Measurements from ENCODE around the gene STAT2.
"Not testable (repeated sequence)": the region's sequence is repeated elsewhere in the genome, so short reads cannot be mapped to it uniquely, and the experiment has no call there.

The STAT2 gene

DNA sequence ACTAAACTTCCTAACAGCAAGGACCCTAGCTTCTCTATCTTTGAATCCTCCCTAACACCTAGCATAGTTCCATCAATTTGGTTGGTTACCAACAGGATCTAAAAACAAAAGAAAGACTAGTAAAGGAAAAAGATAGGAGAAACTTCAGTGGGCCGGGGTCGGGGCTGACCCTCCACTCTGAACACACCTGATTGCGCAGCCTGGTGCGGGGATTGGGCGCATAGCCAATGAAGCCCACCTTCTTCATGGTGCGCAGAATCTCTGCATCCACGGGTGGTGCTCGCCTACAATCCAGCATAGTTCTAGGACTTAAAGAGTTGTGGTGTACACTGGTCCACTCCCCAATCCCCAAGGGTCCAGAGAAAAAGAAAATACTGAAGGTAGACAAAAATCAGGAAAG lies 33.8 kb downstream of the STAT2 start:
- no peak for DNase-seq (ENCODE audit: low spot score)

DNA sequence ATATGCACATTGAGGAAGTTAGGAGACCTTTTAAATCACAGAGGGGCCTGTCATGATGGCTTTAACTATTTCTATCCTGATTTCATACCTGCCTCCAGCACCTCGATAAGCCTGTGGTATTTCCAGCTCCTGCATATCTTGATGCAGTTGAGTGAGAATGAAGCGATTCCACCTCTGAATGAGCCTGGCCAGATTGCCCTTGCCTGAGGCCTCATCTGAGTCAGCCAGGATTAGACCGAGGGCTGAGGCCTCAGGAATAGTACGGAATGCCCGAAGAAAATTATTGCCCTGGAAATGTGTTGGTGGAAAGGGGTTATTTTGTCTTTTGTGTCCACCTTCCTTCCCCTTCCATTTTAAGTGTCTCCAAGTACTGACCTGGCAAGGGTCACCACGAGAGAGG lies 35.7 kb downstream of the STAT2 start:
- DNase-seq (ENCODE audit: low spot score): no peak

DNA sequence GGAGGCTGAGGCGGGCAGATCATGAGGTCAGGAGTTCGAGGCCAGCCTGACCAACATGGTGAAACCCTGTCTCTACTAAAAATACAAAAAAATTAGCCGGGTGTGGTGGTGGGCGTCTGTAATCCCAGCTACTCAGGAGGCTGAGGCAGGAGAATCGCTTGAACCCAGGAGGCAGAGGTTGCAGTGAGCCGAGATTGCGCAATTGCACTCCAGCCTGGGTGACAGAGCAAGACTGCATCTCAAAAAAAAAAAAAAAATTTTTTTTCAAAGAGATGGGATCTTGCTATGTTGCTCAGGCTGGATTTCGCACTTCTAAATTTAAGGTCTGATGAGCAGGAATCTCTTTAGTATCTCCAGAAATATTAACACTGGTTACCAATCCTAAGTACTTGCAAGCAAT lies 38.3 kb downstream of the STAT2 start:
- not testable (repeated sequence) for DNase-seq (ENCODE audit: low spot score)

DNA sequence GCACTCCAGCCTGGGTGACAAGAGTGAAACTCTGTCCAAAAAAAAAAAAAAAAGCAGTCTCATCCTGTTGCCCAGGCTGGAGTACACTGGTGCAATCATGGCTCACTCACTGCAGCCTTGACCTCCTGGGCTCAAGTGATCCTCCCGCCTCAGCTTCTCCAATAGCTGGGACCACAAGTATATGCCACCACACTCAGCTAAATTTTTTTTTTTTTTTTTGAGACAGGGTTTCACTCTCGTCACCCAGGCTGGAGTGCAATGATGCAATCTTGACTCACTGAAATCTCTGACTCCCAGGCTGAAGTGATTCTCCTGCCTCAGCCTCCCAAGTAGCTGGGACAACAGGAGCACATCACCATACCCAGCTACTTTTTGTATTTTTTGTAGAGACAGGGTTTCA lies 38.9 kb downstream of the STAT2 start:
- DNase-seq (ENCODE audit: low spot score): no peak

DNA sequence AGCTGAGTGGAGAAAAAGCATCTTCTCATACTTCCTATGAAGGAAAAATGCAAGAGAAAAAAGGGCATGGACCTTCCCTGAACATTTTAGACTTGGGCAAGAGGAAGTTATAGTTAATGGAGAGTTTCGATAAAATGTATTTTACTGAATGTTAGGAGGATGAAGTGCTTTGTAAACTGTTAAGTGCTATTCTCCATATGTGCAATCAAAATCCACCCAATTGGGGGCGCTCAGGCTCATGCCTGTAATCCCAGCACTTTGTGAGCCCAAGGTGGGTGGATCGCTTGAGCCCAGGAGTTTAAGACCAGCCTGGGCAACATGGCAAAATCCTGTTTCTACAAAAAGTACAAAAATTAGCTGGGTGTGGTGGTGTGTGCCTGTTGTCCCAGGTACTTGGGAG lies 42.2 kb downstream of the STAT2 start:
- no peak for DNase-seq (ENCODE audit: low spot score)

DNA sequence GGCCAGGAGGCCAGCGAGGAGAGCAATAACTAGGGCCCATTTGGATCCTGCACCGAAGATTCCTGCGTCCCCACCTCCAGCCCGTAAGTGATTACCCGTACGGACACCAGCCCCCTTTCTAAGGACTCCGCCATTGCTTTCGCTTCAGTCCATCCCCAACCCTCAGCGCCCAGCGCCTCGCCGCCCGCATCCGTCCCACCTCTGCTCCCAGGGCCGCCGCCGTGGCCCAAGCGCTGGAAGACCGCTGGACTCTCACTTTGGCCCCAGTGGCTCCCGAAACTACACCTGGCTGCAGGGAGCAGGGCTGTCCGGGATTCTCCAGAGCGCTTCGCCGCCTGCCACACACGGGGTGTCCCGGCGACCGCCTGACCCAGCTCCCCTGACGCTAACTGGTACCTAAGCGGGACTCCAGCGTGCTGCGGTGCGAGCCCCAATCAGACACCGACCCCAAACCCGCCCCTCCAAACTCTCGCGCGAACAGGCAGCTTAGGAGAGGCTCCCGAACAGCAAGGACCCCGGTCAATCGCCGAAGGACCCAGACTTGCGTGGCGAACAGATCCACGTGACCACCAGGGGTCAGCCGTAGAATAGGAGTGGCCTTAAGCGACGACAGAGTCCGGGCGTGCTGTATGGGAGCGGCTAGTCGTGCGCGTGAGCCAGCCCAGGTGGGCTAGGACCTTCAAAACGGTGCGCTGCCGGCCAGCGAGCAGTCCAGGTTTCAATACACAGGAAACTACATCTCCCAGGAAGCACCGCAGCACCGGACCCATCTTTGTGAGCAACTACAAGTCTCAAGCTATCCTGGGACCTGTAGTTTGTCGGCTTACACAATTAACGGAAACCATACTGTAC lies 44.1 kb downstream of the STAT2 start, which contains the start of gene CNPY2:
CNPY2 (minus strand) TSS at position 367 of the 852 bp plus-strand sequence. CDS start 771 bp downstream, outside the sequence.
- peak; percentile 94 for DNase-seq (ENCODE audit: low spot score)

DNA sequence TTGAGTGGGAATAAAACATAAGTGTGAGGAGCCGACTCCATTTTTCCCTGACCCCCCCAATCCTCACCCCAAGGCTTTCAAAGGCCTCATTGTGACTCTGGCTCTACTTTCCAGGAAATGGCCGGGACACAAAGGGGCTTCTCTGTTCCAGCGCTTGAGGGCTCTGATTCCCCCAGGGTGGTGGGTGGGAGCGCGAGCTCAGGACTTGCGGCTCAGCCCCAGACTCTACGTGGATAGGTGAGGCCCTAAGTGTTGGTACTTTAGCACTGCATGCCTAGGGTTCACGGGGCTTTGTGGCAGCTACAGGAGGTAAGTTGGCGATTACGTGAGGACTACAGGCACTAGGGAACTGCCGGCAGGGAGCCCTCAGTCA lies 44.7 kb downstream of the STAT2 start:
- no peak for DNase-seq (ENCODE audit: low spot score)

DNA sequence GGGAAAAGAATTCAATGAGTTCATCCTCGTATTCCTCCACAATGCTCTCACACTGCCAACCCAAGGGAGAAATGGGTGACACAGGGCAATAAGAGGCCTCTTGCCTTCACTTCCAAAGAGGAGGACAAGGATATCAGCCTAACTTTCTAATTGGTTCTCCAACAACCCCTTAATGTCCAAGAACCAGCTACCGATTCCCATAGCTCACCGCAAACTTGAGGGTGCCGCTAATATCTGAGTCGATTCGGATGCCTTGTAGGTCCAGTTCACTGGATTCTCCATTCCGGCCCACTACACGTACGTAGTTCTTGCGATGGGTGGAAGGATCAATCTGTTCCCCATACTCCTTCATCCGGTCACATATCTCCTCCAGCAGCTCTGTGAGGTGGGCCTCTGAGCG lies 48.9 kb downstream of the STAT2 start:
- no peak for DNase-seq (ENCODE audit: low spot score)

DNA sequence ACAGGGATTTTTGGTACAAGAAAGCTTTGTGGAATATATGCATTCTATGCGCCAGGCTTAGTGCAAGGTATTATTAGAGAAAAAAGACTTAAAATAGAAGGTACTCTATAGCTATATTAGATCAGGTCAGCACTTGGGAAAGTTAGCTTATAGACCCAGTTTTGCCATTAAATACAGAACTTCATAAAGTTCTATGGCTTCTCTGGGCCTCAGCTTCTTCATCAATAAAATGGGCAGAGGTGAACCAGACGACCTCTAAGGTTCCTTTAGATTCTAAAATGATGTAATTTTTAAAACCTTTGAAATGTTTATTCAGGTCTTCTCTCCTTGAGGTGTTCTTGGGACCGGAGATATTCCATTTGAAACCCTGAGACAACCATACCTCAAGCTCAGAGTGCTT lies 51.2 kb downstream of the STAT2 start:
- no peak for DNase-seq (ENCODE audit: low spot score)

DNA sequence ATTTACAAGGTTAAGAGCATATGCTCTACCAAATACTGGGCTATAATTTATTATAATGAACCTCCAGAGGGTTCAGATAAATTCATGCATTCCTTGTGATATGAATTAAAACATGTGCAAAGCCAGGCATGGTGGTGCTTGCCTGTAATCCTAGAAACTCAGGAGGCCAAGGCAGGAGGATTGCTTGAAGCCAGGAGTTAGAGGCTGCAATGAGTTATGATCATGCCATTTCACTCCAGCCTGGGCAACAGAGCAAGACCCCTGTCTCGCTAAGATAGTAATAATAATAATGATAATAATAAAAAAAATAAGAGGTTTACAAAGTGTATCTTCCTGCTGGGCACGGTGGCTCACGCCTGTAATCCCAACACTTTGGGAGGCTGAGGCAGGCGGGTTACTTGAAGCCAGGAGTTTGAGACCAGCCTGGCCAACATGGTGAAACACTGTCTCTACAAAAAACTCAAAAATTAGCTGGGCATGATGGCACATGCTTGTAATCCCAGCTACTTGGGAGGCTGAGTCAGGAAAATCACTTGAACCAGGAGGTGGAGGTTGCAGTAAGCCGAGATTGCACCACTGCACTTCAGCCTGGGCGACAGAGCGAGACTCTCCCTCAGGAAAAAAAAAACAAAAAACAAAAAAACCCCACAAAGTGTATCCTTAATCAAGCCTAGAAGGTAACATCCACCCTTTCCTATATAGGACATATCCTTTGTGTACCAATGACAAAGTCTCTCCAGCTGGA lies 52.5 kb downstream of the STAT2 start:
- no peak for DNase-seq (ENCODE audit: low spot score)

DNA sequence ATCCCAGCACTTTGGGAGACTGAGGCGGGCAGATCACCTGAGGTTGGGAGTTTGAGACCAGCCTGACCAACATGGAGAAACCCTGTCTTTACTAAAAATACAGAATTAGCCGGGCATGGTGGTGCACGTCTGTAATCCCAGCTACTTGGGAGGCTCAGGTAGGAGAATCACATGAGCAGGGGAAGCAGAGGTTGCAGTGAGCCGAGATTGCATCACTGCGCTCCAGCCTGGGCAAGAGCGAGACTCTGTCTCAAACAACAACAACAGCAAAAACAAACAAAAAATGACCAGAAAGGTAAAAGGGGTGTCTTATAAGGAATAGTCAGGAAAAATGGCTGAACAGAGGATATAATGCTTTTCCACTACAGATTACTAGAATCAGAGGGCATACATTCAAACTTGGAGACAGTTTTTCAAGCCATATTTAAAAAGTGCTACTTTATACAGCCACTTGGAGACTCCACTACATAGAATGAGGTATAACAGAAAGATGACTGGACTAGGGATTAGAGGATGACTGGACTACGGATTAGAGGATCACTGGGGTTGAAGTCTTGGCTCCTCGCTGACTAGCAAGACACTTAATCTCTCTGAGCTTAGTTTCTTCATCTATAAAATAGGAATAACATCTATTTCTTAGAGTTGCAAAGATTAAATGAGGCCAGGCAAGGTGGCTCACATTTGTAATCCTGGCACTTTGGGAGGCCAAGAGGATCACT lies 54.9 kb downstream of the STAT2 start:
- no peak for DNase-seq (ENCODE audit: low spot score)

DNA sequence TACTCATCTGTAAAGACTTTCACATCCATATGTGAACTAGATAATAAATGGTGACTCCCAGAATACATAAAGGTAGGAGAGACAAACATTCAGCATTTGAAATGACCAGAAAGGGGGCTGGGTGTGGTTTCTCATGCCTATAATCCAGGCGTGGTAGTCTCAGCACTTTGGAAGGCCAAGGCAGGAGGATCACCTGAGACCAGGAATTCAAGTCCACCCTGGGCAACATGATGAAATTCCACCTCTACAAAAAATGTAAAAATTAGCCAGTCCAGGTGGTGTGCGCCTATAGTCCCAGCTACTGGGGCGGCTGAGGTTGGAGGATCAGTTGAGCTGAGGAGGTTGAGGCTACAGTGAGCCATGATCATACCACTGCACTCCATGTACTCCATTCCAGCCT lies 55.6 kb downstream of the STAT2 start:
- DNase-seq (ENCODE audit: low spot score): no peak

DNA sequence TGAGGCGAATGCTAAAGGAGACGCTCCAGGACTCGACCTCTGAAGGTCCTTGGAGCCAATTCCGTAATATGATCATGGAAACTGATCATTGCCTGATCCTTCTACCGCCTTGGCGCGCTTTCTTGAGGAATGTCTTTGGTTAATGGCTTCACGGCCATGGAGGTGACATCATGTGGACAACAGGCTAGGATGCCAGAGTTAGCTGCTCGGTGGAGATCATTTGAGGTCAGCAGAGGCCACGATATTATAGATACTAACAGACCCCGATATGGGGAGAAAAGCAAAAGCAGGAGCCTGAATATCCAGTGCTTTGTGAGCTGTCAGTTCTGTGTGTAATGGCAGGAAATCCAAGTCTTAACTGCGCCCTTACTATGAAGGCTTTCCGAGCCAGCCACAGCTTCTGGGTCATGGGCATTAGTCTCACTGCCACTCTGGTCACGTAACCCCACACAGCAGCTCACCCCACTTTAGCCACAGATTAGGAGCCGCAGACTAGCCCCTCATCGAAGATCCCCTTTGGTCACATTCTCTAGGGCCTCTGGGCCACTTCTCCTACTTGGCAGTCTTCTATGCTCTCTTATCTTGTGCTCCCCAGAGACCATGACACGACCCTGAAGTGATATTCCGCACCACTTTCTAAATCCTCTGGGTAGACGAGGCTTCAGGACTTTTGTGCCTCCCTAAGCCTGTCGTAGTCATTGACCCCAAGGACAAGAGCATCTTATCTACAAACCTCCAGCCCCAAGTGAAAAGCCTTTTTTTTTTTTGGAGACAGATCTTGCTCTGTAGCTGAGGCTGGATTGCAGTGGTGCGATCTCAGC lies 59.1 kb downstream of the STAT2 start:
- no peak for DNase-seq (ENCODE audit: low spot score)

DNA sequence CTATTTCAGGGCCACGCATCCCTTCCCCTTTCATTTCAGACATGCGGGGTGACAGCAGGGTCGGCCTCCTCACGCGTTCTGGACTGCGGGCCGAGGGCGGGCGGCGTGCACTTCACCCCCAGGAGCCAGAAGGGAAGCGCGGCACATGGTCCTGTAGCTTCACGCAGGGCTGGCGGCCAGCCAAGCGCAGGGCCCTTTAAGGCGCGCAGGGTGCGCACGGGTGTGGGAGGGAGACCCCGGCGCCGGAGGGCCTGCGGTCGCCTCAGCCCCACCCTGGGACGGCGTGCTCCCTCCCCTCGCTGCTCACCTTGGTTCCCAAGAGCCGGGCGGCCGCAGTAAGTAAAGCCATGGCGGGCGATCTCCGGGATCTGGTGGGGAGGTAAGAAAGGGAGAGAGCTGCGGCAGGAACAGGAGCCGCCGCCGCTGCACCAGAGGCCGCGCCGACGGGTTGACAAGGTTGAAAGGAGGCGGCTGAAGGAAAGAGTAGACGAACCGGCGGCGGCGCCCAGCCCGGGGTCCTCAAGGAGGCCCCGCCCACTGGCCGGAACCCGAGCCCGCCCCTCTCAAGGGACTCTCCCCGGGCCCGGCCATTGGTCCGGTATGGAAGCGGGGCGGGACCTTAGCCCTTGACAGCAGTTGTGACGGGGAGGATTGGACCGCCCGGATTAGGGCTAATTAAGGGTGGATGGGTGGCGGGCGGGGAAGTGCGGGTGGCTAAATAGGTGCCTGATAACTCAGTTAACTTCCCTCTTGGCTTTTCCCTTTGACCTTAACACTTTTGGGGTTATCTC lies 59.9 kb downstream of the STAT2 start, which contains the start of gene CS:
CS (minus strand) TSS at position 478 of the 791 bp plus-strand sequence; CDS start at position 349, 129 bp downstream.
- peak; percentile 97 for DNase-seq (ENCODE audit: low spot score)

DNA sequence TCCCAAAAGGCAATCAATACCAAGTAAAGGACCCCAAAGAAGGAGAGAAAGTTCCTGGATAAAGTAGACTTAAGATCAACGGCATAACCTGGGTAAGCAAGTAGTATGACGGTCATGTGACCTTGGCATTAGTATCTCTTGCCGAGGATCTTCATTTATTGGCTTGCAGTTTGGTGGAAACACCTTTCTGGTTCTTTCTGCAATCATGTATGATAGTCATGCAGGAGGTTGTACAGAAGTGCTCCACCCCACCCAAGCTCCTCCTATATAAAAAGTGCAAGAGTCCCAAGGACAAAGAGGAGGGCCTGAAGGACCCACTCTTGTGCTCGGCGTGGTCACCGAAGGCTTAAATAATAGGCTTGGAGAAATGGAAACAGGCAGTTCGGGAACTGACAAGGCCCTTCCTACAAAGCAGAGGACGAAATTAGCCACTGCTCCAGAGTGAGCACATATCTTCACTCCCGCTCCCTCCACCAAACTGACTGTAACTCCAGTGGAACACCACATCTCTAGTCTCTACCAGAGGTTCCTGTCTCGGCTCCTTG lies 60.5 kb downstream of the STAT2 start:
- DNase-seq (ENCODE audit: low spot score): peak; percentile 17

DNA sequence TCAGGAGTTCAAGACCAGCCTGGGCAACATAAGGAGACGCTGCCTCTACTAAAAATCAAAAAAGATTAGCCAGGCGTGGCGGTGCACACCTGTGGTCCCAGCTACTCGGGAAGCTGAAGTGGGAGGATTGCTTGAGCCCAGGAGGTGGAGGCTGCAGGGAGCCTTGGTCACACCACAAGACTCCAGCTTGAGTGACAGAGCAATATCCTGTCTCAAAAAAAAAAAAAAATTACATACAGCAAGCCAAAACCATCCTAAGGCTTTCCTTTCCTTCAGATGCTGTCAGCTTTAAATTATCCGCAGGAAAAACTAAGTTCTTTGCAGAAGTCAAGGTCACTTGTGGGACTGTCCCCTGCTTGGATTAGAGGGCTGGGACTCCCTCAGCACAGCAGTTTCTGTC lies 61.1 kb downstream of the STAT2 start:
- DNase-seq (ENCODE audit: low spot score): no peak

DNA sequence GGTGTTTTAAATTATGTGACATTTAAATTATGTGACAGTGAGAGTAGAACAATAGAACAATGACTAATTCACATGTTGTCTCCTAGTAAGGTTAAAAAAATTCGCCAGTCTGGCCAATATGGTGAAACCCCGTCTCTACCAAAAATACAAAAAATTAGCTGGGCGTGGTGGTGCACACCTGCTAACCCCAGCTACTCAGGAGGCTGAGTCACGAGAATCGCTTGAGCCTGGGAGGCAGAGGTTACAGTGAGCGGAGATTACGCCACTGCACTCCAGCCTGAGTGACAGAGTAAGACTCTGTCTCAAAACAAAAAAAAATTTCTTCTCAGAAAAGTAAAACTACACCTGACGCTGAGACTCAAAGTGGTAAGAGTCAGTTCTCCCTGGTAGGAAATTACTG lies 62.5 kb downstream of the STAT2 start:
- no peak for DNase-seq (ENCODE audit: low spot score)

DNA sequence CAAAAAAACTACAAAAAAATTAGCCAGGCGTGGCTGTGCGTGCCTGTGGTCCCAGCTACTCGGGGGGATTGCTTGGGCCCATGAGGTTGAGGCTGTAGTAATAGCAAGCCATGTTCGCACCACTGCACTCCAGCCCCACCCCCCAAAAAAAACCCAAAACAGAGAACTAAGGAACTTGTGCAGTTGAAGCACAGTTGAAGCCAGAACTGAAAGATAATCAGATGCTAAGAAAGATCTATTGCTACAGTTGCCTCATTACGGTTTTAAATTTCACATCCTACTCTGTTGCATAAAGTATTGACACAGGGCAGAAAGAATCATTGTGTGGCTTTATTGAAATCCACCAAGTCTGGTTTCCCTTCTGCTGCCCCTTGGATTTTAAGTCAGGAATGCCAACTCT lies 63.6 kb downstream of the STAT2 start:
- DNase-seq (ENCODE audit: low spot score): no peak

DNA sequence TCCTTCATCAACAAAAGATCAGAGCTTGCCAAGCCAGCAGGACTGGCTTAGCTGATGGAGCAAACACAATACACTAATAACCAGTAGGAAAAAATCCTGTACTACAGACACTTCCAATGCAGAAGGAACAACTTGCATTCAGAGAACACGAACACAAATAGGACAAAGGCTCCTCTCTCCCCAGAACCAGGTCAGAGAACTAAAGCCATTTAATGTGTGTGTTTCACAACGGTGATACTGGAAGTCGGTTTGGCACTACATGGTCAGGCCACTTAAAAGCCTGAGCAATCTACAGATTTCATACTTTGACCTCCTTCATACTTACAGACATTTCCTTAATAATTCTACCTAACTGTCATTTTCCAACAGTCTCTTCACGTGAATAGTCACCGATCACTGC lies 66.1 kb downstream of the STAT2 start:
- no peak for DNase-seq (ENCODE audit: low spot score)

All from AG08396 (cell line).